Measurements from ENCODE around the gene PLEKHG4B.
"Not testable (repeated sequence)": the region's sequence is repeated elsewhere in the genome, so short reads cannot be mapped to it uniquely, and the experiment has no call there.

Gene PLEKHG4B, protein sequence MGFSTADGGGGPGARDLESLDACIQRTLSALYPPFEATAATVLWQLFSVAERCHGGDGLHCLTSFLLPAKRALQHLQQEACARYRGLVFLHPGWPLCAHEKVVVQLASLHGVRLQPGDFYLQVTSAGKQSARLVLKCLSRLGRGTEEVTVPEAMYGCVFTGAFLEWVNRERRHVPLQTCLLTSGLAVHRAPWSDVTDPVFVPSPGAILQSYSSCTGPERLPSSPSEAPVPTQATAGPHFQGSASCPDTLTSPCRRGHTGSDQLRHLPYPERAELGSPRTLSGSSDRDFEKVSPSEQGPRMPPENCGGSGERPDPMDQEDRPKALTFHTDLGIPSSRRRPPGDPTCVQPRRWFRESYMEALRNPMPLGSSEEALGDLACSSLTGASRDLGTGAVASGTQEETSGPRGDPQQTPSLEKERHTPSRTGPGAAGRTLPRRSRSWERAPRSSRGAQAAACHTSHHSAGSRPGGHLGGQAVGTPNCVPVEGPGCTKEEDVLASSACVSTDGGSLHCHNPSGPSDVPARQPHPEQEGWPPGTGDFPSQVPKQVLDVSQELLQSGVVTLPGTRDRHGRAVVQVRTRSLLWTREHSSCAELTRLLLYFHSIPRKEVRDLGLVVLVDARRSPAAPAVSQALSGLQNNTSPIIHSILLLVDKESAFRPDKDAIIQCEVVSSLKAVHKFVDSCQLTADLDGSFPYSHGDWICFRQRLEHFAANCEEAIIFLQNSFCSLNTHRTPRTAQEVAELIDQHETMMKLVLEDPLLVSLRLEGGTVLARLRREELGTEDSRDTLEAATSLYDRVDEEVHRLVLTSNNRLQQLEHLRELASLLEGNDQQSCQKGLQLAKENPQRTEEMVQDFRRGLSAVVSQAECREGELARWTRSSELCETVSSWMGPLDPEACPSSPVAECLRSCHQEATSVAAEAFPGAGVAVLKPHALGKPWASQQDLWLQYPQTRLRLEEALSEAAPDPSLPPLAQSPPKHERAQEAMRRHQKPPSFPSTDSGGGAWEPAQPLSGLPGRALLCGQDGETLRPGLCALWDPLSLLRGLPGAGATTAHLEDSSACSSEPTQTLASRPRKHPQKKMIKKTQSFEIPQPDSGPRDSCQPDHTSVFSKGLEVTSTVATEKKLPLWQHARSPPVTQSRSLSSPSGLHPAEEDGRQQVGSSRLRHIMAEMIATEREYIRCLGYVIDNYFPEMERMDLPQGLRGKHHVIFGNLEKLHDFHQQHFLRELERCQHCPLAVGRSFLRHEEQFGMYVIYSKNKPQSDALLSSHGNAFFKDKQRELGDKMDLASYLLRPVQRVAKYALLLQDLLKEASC (N-terminal part only)

DNA sequence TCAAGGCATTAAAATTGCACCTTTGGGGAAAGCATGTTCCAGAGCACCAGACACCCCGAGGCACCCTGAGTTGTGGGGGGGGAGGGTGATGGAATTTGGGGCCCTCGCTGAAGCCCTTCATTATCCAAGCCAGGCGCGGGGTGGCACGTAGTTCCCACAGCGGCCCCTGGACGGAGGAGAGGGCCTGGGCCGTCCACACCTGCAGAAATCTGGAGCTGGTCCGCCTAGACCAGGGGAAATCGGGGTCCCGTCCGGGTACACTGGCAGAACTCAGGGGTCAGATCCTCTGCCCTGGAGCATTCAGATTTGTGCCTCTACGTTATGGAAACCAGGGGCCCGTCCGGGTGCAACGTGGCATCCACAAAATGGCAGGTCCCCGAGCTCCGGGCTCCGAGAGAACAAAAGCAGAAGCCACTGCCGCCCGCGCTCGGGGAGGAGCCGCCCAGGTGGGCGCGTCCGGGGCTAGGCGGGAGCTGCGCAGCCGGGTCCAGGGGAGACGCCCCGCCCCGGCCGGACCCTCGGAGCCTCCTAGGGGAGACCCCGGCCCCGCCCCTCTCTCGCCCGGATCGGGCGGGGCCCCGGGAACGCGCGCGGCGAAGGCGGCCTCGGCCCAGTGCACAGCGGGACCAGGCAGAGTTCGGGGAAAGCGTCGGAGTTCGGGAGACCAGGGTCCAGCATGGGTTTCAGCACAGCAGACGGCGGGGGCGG is at the start of gene PLEKHG4B:
Gene PLEKHG4B (plus strand): TSS at position 613 of the 708 bp plus-strand sequence. CDS start 64 bp downstream, at position 677.
- peak; percentile 94 for DNase-seq

DNA sequence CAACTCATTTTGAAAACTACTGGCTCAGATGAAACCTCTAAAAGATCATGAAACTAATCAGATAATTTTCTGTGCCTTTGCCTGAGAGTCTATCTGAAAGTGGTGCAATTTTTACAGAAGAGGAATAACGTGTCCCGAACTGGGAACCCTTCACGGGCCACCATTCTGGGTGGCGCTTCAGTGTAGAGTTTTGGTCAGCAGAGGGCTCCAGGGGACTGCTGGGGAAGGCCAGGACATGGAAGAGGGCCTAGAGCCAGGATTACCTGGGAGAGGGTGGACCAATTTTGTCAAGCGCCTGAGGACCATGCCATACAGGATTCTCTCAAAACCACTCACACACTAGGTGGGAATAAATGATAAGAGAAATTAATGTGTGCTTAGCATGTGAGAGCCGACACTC is 49.7 kb upstream of the PLEKHG4B start:
- DNase-seq = no peak

DNA sequence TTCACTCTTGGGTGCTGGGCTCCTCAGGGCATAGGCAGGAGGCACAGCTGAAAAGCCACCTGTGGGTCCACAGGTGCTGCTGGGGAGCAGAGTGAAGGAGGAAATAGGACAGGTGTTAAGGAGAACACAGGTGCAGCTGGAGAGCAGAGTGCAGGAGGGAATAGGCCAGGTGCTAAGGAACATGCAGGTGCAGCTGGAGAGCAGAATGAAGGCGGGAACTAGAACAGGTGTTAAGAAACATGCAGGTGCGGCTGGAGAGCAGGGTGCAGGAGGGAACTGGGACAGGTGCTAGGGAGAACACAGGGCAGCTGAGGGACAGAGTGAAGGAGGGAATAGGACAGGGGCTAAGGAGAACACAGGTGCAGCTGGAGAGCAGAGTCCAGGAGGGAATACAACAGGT is 43.8 kb upstream of the PLEKHG4B start:
- peak; percentile 56 for DNase-seq

DNA sequence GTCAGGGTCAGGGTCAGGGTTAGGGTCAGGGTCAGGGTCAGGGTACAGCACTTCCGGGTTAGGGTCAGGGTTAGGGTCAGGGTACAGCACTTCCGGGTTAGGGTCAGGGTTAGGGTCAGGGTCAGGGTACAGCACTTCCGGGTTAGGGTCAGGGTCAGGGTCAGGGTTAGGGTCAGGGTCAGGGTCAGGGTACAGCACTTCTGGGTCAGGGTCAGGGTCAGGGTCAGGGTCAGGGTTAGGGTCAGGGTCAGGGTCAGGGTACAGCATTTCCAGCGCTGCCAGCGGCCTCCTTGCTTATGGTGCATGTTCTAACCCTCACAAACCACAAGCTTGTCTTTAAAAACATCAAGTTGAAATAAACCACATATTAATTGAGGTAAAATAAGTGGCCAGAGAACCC is 42.4 kb upstream of the PLEKHG4B start:
- DNase-seq = not testable (repeated sequence)

DNA sequence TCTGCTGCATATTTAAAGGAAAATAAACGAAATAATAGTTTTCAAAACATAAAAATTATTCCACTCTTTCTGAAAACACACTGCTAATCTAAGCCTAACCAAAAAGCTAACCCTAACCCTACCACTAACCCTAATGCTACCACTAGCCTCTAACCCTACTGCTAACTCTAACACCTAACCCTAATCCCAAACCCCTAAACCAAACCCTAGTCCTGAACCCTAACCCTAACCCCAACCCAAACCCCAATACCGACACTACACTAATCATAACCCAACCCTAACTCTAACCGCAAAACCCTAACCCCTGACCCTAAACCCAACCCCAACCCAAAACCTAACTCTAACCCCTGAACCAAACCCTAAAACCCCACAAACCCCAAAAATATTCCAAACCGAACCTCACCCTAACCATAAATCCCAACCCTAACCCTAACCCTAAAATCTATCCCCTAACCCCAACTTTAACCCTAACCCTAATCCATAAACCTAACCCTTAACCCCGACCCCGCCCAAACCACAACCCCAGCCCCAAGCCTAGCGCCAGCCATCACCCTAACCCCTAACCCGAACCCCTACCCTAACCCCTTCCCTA is 41.9 kb upstream of the PLEKHG4B start:
- DNase-seq = no peak

DNA sequence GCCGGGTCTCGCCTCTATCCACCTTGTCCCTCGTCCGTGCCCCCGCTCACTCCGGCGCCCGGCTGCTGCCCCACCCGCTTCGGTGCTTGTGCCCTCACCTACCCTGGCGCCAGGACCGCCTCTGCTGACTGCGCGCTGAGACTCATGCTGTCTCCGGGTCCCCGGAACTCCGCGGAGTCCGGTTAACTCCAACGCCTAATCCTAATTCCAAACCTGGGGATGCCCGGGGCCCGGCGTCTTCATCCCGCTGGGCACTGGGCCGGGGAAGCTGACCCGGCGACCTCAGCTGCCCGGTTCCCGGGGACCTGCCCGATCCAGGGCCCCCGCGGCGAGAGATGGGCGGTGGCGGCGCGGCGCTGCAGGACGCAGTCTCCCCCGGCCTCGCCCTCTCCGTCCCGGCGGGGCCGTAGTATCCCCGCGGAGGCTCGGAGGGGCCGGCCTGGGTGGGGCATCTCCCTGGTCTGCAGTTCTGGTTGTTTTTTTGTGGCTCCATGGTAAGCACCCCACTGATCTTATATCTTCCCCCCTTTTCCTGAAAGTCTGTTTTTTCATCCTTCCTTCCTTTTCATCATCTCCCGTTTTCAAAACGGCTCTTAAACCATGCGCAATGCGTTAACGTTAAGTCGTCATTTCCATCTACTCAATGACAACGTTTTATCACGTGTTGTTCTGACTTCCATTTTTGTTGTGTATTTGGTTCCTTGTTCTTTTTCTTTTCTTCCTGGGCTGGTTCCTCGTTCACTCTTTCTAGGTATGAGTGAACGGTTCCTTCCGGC is 41.1 kb upstream of the PLEKHG4B start:
- DNase-seq = no peak

DNA sequence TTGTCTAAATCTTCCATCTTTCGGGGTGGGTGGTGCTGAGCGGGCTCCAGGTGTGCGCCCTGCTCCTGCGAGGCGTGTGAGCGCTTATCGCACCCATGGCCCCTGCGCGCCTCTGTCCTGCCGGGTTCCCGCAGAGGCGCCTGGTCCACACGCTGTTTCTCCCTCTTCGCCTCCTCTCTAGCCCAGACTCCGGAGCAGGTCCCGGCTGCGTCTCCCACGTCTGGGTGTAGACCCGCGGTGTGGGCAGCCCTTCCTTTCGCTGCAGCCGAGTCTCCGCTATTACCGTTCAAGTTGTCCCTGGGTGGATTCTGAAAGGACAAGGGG is 40.5 kb upstream of the PLEKHG4B start:
- no peak for DNase-seq

DNA sequence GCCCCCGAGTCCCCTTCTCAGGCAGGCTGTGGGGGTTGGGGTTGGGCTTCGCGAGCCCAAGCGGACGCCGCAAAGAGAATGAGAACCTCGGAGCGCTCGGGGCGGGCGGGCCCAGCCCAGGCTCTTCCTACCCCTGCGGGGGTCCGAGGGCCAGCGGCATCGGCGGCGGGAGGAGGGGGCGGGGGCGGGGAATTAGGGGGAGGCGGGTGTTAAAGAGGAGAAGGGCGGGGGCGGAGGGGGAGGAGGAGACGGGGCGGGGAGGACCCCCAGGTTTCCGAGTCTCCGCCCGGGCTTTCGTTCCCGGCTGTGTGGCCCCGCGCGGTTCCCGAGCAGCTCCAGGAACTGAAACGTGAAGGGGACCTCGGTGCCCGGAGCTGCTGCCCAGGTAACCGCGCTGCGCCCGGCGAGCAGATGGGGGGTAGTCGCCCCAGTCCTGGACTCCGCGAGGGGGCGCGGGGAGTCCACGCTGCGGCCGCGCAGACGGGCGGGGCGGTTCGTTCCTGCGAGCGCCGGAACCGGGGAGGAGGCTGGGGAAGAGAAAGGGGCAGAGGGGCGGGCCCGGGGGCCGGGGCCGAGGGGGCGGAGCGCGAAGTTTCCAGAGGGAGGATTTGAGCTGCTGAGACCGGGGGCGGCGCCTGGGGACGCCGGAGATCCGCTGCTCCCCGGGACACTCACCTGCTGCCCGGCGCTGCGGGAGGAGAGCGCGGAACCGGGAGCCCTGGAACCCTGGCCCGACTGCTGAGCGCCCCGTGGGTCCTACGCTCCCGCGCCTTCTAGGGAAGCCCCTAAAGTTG is 38.4 kb upstream of the PLEKHG4B start:
- peak; percentile 93 for DNase-seq

DNA sequence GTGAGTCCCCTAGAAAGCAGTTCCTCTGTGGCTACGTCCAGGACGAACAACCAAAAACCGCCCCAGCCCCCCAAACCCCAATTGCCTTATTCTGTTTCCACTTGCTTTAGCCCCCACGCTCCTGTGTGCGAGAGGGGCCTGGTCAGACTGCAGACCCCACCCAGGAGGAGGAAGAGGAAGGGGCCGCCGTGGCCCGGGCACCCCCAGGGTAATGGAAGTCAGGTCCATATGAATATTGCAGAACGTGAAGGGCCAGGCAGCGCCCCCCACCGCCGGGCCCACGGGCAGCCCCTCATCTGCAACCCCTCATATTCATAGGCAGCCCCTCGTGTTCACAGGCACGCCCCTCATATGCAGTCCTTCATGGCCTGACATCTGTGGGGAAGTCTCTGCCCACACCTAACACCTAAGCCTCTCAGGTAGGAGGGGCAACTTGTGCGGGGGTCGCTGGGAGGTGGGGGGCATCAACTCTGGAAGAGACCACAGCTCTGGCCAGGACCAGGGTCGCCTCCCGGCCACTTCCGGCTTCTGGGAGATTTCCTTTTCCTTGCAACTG is 37.7 kb upstream of the PLEKHG4B start:
- no peak for DNase-seq

DNA sequence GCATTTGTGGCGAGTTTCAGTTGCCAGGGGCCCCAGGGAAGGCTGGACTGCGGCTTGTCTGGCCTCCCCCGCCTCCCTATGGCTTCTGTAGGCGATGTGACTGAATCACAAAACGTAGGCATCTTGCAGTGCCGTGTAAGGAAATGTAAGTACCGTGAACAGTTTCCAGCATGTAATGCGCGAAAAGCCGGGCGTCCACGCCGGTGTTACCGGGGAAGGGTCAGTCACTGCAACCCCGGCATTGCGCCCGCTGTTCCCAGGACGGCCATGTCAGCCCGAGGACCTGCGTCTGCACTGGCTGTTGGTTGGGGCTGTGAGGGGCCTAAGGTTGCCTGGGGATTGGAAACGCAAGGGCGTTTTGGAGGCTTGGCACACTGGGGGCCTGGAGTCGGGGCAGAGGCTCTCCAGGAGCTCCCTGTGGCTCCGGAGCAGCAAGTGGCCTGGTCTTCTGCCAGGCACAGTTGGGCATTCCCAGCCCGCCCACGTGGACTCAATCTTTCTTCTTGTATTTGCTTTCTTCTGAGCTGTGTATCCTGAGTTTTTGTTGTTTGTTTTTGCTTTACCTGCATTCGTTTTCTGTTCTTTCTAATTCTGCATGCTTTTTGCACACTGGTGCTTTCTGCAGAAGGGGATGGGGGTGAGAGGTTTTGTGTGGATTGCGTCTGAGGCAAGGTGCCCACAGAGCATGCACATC is 36.9 kb upstream of the PLEKHG4B start:
- no peak for DNase-seq

DNA sequence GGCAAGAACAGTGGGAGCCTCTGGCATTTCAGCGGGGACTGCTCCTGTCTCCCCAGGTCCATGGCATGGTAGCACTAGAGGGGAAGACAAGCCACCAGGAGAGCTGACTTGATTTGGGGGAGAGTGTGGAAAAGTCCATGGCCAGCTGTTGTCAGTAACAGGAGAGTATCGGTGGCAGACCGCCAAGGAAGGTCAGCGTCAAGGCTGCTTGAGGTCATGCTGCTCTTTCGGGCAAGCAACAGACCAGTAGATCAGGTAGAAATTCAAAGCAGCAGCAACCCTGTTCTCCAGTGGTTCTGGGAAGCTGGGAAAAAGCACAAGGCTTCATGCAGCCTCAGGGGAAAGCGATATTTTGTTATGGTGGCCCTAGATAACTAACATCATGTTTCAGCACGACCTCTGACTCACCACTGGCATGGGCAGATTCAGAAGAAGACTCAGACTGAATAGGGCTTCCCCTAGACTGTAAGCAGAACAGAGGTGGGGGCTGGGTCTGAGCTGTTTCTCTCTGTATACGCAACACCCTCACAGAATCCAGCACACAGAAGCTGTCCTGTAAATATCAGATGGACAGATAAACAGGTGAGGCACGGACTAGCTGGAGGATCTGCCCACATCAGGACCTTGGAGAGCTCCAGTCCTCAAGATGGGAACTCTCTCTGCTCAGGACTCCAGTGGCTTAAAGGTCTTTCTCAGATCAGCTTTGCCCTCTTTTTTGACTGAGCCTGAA is 35.2 kb upstream of the PLEKHG4B start:
- DNase-seq = no peak

DNA sequence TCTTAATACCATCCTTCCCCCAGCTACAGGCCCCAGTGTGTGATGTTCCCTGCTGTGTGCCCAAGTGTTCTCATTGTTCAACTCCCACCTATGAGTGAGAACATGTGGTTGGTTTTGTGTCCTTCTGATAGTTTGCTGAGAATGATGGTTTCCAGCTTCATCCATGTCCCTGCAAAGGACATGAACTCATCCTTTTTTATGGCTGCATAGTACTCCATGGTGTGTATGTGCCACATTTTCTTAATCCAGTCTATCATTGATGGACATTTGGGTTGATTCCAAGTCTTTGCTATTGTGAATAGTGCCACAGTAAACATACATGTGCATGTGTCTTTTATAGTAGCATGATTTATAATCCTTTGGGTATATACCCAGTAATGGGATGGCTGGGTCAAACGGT is 31.7 kb upstream of the PLEKHG4B start:
- DNase-seq = not testable (repeated sequence)

DNA sequence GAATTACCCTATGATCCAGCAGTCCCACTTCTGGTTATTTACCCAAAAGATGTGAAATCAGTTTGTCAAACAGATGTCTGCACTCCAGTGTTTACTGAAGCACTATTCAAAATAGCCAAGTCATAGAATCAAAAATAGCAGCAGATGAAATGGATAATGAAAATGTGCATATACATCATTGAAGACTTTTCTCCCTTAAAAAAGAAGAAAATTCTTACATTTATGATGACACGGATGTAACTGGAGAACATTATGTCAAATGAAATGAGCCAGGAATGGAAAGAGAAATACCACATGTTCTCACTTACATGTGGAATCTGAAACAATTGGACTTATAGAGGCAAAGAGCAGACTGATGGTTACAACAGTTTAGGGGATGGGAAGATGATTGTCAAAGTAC is 21.5 kb upstream of the PLEKHG4B start:
- no peak for DNase-seq

DNA sequence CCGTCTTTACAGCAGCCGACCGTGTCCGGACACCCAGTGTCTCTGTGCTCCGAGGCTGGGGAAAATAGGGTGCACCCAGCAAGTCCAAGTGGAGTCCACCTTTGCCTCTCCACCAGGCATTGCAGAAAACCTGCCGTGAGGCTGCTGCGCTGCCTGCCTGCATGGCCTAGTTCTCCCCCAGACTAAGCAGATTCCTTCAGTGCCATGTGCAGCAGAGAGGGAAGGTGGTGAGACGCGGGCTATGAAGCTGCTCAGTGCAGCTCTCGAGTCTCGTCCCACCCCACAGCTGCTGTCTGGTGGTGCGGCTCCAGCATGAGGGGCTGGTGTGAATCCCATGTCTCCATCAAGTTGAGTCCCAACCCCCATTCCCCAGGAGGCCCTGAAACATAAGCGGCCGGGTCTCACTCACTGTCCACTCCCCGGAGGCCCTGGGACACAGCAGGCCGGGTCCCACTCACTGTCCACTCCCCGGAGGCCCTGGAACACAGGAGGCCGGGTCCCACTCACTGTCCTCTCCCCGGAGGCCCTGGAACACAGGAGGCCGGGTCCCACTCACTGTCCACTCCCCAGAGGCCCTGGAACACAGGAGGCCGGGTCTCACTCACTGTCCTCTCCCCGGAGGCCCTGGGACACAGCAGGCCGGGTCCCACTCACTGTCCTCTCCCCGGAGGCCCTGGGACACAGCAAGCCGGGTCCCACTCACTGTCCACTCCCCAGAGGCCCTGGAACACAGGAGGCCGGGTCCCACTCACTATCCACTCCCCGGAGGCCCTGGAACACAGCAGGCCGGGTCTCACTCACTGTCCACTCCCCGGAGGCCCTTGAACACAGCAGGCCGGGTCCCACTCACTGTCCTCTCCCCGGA is 19.4 kb upstream of the PLEKHG4B start:
- not testable (repeated sequence) for DNase-seq

DNA sequence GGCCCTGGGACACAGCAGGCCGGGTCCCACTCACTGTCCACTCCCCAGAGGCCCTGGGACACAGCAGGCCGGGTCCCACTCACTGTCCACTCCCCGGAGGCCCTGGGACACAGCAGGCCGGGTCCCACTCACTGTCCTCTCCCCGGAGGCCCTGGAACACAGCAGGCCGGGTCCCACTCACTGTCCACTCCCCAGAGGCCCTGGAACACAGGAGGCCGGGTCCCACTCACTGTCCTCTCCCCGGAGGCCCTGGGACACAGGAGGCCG is 18.9 kb upstream of the PLEKHG4B start:
- not testable (repeated sequence) for DNase-seq

DNA sequence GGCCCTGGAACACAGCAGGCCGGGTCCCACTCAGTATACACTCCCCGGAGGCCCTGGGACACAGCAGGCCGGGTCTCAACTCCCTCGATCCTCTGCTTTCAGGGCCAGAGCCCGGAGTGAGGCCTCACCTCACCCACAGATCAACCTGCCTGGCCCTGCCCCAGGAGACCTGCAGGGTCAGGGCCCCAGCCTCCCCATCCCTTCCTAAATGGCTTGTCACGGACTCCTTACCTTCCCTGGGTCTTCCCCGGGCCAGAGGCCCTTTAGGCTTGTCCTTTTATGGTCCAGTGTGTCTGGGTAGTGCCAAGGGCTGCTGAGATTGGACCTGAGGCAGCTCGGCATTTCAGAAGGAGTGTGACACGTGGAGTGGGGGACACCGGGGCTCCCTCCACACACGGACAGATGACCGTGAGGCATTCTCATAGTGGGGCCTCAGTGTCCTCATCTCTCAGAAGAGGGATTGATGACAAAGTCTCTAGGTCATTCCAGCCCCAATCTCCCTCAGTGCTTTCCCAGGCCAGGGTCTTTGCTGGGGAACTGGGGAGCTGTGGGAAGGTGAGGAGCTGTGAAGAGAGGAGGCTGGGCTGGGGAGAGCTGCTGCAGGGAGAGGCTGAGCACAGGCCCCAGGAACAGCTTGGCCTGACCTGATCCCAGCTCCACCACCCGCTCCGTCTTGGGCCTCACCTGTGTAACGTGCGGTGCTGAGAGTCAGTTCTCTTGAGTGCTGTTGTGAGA is 18.0 kb upstream of the PLEKHG4B start:
- DNase-seq = no peak

DNA sequence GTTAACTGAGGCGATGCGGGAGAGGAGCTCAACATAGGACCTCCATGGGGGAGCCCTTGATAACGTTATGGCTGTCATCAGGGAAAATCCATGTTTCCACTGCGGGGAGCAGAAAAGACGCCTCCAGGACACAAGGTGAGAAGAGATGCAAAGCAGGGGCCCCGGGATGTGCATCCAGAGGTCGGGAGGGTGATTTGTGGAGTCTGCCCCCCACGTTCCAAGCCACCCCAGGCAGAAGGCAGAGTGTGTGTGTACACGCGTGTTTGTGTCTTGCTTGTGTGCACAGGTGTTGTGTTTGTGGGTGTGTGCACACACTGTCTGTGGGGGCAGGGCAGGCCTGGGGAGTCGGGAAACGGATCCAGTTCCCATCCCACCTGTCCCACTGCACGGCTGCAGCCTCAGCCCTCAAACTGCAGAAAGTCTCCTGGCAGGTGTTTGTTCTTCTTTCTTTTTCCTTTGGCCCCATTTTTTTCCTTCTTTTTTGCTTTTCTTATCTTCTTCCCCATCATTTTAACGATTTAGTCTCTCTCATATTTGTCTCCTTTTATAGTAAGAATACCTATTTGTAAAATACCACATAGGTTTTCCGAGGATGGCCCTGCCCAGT is 17.4 kb upstream of the PLEKHG4B start:
- no peak for DNase-seq
